NCI-H187 (cell line): ENCODE data around the gene CUEDC1.

Source experiments
- DNase-seq, 2 experiments: peaks; one replicate each; lab custom pipeline; 2025; lab: John Stamatoyannopoulos, UW

CUEDC1 gene

GRCh38 chr17:57915544-57915943, 39.7 kb downstream of the CUEDC1 start:
- peak in 1 of 2 experiments; percentile 33 for DNase-seq

- DNase-seq = no peak
Measured at GRCh38 chr17:57914273-57915142, 40.7 kb downstream of the CUEDC1 start.

- DNase-seq = no peak
Measured at GRCh38 chr17:57913575-57914272, 41.5 kb downstream of the CUEDC1 start.

GRCh38 chr17:57911834-57912673, 43.2 kb downstream of the CUEDC1 start:
- DNase-seq = peak; percentile 48 to 52

- DNase-seq = no peak
Measured at GRCh38 chr17:57910462-57911420, 44.5 kb downstream of the CUEDC1 start.

GRCh38 chr17:57909551-57909950, 45.7 kb downstream of the CUEDC1 start:
- no peak for DNase-seq

- no peak for DNase-seq
Measured at GRCh38 chr17:57908278-57908677, 46.9 kb downstream of the CUEDC1 start.

- DNase-seq = no peak
Measured at GRCh38 chr17:57906910-57907309, 48.3 kb downstream of the CUEDC1 start.

GRCh38 chr17:57905875-57906455, 49.2 kb downstream of the CUEDC1 start:
- no peak for DNase-seq

- DNase-seq = no peak
Measured at GRCh38 chr17:57903961-57904360, 51.3 kb downstream of the CUEDC1 start.

- peak; percentile 53 to 72 for DNase-seq
Measured at GRCh38 chr17:57902800-57903759, 52.1 kb downstream of the CUEDC1 start.

GRCh38 chr17:57902117-57902799, 53.0 kb downstream of the CUEDC1 start:
- peak in 1 of 2 experiments; percentile 22 for DNase-seq

- peak; percentile 70 to 71 for DNase-seq
Measured at GRCh38 chr17:57900991-57901743, 54.0 kb downstream of the CUEDC1 start.

GRCh38 chr17:57899822-57900221, 55.4 kb downstream of the CUEDC1 start:
- DNase-seq = no peak

GRCh38 chr17:57899391-57899790, 55.8 kb downstream of the CUEDC1 start:
- DNase-seq = no peak

GRCh38 chr17:57898487-57899311, 56.5 kb downstream of the CUEDC1 start:
- DNase-seq = no peak

- DNase-seq = no peak
Measured at GRCh38 chr17:57895382-57896060, 59.7 kb downstream of the CUEDC1 start.
